Stimulated activated CD8-positive, alpha-beta memory T cell treated with anti-CD3 and anti-CD28 coated beads, Interleukin-15, amount 100 ng/mL, for 48 hours (primary cell): Measurements from ENCODE around the gene PRR23B.
"Not testable (repeated sequence)": the region's sequence is repeated elsewhere in the genome, so short reads cannot be mapped to it uniquely, and the experiment has no call there.

Experiments used
- DNase-seq, 2 donors: peaks; one replicate each; pipeline ENCODE4 v3.0.0-alpha.2; 2020; ENCODE audit warnings: low read depth in 2 of 2

The PRR23B gene

DNA sequence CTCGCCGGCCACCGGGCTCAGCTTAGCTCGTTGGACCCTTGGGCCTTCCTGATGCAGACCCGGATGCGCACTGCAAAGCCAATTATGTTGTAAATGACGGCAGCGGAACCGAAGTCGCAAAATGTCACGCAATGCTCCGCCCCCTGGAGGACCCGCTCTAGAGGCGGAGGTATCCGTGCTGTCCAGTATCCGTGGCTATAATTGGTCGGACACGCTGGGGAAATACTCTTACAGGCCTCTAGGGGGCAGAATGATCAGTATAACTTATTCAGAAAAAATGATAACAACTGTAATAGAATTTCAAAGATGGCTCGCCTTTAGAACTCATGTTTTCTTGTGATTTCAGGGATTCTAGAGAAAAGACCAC is at the start of gene PRR23B:
Gene PRR23B, minus strand, starts transcription at position 59 of the 367 bp plus-strand sequence. CDS start 265 bp downstream, outside the sequence.
- DNase-seq: no peak

DNA sequence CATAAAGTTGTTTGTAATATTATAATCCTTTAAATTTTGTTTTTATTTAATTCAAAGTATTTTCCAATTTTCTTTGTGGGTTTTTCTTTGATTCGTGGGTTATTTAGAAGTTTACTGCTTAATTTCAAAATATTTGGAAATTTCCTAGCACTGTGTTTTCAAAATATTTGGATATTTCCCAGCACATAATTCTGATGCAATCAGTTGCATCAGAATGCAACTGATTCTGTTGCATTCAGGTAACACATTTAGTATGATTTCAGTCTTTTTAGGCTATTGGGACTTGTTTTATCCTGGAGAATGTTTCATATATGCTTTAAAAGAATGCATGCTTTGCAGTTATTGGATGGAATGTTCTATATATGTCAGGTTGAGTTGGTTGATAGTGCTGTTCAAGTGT is 42.2 kb upstream of the PRR23B start:
- no peak for DNase-seq

DNA sequence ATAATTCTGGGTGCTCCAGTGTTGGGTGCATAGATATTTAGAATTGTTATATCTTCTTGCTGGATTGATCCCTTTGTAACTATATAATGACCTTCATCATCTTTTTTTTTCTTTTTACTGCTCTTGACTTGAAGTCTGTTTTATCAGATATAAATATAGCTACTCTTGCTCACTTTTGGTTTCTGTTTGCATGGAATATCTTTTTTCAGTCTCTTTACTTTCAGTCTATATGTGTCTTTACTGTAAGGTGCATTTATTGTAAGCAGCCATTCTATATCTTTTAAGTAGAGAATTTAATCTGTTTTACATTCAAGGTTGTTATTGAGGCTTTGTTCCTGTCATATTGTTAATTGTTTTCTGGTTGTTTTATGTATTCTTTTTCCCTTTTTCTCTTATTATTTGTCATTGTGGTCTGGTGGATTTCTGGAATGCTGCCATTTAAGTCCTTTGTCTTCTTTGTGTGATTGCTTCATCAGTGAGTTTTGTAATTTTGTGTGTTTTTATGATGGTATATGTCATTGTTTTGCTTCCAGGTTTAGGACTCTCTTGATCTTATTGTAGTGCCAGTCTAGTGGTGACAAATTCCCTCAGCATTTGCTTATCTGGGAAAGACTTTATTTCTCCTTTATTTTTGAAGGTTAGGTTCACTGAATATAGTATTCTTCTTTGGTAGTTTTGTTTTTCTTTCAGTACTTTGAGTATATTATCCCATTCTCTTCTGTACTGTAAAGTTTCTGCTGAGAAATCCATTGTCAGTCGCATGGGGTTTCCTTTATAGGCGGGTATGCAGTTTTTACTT is 32.3 kb upstream of the PRR23B start:
- DNase-seq: no peak

DNA sequence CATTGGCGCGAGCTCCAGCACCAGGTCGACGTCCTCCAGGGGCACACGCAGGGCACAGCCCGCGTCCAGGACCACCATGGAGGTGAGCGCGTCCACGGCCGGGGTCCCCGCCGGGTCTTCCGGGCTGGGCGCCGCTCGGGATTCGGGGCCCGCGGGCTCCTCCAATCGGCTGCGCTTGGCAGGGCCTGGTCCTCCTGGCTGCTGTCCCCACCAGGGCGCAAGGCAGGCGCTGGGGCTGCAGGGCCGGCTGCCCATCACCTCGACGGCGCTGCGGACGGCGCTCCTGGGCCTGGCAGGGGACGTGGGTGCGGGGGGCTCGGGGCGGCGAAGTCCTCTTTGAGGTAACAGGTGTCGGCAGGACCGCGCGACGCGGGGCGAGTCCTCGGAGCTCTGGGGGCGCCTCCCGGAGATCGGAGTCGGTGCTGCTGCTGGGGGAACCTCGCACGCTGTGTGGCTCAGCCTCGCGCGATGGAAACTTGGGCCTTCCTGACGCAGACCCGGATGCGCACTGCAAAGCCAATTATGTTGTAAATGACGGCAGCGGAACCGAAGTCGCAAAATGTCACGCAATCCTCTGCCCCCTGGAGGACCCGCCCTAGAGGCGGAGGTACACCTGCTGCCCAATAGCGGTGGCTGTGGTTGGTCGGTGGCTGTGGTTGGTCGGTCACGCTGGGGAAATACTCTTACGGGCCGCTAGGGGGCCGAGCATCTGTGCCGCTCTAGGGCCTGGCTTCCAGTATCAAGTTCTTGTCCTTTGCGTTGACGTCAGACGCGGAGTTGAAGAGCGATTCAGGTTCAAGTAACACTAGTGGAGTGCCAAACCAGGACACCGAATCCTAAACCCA is 23.9 kb upstream of the PRR23B start, which contains the start of gene PRR23C:
Gene PRR23C, minus strand, starts transcription at position 527 of the 845 bp plus-strand sequence. Its CDS starts 272 bp downstream, at position 255.
- DNase-seq: no peak

DNA sequence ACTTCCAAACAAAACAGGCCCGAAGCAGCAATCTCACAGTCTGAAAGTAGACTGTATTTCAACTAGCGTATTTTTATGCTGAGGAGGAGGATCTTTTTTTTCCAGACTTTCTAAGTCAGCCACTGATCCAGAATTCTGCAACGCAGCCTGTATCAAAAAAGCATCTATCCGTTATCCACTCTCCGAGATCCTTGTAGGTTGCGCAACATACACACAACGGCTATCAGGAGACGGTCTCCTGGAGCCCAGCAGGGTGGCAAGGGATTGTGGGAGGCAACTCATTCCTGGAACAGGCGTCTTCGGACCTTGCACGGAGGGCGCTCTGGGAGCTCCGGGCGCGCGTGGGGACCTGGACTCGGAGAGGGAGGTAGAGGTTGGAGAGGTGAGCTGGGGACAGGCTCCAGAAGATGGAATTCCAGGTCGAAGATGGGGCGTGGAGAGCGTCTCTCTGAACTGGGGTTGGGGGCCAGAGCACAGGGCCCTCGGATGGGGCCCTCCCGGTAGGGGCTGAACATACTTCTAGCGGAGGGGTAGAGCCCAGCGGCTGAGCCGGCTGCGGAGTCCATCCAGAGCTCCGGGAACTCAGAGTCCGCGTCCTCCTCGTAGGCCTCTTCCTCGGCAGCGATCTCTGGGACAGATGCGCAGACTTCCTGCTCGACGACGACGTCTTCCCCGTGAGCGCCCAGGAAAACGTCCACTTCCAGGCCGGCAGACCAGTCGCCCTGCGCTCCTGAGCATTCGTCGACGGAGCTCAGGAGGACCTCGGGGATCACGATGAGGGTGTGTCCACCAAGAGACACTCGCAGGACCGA is 23.0 kb upstream of the PRR23B start:
- DNase-seq: no peak

DNA sequence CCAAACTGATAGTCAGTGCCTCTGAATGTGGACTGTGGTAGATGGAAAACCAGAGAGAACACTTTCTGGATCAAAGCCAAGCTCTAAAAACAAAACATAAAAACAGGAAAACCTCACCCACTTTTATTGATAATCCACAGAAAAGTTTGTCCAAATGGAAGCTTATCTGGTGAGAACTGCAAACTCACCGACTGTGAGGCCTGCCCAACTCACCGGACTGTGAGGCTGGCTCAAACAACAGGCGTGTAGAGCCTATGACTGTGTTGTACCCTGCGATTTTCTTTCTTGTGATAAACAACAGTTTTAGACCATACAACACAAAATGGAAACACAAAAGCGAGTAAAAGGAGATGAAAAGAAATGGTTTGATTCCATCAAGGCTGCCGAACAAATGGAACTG is 16.8 kb upstream of the PRR23B start:
- no peak for DNase-seq

DNA sequence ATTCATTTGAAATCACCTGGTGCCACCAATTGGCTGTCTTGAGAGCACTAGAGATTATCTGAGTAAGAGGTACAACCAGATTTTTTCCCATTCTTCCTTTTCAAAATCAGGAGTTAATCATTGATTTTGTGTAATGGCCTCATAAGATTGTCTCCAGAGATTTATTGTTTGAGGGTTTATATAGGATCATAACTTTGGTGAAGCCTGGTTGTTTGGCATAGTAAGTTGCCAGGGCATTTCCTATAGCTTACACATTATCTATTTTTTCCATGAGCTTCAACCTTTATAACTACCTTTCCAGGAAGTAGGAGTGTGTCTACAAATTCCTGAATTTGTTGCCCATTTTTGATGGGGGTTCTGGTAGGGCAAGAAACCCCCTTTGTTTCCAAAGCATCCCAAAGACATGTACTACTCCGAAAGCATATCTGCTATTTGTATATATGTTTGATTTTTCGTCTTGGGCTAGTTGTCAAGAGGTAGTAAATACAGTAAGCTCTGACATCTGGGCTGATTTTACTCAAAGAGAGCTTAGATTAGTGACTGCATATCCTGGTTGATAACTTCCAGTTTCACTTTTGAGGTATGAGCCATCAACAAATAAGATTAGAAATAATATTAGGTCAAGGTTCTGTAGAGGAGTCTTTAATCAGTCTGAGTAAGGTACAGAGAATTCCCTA is 11.7 kb upstream of the PRR23B start:
- DNase-seq: no peak

DNA sequence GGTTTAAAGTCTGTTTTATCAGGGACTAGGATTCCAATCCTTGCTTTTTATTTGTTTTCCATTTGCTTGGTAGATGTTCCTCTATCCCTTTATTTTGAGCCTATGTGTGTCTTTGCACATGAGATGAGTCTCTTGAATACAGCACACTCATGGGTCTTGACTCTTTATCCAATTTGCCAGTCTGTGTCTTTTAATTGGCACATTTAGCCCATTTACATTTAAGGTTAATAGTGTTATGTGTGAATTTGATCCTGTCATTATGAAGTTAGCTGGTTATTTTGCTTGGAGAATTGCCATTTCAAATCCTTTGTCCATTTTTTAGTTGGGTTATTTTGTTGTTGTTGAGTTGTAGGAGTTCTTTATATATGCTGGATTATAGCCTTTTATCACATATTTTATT is 9.8 kb upstream of the PRR23B start:
- DNase-seq: not testable (repeated sequence)

DNA sequence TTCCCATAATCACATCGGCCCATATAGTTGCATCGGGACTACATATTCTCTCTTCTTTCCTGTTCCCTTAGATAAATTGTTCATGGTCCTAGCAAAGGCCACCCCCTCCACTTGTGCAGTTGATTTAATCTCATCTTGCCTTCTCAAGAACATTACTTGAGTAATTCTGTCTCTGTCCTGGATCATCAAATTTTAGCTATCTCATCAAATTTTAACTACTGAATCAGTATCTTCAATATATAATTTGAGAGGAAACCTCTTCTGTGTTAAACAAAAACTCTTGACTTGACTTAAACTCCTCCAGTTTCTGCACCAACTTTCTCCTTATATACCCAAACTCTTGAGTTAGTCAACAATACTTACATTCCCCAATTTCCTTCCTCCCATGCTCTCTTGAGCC is 4.2 kb upstream of the PRR23B start:
- no peak for DNase-seq

DNA sequence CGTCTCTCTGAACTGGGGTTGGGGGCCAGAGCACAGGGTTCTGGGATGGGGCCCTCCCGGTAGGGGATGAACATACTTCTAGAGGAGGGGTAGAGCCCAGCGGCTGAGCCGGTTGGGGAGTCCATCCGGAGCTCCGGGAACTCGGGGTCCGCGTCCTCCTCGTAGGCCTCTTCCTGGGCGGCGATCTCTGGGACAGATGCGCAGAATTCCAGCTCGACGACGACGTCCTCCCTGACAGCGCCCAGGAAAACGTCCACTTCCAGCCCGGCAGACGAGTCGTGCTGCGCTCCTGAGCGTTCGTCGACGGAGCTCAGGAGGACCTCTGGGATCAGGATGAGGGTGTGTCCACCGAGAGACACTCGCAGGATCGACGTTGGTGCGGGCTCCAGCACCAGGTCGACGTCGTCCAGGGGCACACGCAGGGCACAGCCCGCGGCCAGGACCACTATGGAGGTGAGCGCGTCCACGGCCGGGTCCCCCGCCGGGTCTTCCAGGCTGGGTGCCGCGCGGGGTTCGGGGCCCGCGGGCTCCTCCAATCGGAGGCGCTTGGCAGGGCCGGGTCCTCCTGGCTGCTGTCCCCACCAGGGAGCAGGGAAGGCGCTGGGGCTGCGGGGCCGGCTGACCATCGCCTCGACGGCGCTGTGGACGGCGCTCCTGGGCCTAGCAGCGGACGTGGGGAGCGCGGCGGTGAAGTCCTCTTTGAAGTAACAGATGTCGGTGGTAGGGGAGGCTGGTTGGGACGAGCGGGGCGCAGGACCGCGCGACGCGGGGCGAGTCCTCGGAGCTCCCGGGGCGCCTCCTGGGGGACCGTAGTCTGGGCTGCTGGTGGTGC is 474 bp downstream of the PRR23B start:
- DNase-seq: no peak

DNA sequence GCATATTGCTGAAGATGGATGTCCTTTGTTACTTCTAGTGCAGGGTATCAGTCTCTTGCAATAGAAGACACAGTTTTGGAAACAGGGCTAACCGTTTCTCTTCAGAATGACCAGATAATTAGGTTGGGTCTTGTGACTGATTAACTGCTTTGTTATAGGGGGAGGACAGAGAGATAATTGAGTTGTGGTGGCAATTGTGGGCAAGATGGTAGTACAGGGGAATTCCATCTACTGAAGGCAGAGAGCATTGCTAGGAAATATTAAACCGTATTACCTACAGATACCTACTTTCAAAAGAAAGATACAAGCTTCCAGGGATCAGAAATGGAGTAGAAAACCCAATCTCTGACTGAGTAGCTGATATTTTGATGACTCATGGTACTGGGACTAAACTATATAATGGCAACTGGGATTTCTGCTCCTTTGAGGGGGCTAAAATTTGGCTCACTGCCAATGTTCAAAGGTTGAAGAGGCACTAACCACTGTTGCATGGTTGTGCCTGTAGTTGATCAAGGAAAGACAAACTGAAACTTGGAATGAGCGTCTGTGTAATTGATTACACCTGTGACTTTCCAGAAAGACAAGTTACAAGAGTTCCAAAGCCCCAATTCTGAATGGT is 4.2 kb downstream of the PRR23B start:
- DNase-seq: no peak

DNA sequence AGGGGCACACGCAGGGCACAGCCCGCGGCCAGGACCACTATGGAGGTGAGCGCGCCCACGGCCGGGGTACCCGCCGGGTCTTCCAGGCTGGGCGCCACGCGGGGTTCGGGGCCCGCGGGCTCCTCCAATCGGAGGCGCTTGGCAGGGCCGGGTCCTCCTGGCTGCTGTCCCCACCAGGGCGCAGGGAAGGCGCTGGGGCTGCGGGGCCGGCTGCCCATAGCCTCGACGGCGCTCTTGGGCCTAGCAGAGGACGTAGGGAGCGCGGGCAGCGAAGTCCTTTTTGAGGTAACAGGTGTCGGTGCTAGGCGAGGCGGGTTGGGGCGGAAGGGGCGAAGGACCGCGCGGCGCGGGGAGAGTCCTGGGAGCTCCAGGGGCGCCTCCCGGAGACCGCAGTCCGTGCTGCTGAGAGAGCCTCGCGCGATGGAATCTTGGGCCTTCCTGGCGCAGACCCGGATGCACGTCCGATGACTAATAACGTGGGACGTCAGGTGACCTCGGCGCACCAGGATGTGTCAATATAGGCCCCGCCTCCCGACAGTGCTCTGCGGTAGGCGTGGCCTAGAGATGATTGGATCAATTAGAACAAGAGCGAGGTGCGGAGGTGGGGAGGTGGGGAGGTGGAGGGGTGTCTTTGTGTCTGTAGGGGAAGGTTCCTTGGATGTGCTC is 14.5 kb downstream of the PRR23B start, which contains the start of gene PRR23A:
Gene PRR23A, minus strand, starts transcription at position 218 of the 666 bp plus-strand sequence. Its CDS starts 0 bp downstream, at position 218.
- no peak for DNase-seq

DNA sequence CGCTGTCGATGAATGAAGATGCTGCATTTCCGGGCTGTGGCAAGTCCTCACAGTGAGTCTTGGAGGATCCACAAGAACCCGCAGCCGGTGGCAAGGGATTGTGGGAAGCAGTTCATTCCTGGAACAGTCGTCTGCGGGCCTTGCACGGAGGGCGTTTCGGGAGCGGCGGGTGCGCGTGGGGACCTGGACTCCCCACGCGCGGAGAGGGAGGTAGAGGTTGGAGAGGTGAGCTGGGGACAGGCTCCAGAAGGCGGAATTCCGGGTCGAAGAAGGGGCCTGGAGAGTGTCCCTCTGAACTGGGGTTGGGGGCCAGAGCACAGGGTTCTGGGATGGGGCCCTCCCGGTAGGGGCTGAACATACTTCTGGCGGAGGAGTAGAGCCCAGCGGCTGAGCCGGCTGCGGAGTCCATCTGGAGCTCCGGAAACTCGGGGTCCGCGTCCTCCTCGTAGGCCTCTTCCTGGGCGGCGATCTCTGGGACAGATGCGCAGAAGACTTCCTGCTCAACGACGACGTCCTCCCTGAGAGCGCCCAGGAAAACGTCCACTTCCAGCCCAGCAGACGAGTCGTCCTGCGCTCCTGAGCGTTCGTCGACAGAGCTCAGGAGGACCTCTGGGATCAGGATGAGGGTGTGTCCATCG is 15.3 kb downstream of the PRR23B start:
- DNase-seq: no peak

DNA sequence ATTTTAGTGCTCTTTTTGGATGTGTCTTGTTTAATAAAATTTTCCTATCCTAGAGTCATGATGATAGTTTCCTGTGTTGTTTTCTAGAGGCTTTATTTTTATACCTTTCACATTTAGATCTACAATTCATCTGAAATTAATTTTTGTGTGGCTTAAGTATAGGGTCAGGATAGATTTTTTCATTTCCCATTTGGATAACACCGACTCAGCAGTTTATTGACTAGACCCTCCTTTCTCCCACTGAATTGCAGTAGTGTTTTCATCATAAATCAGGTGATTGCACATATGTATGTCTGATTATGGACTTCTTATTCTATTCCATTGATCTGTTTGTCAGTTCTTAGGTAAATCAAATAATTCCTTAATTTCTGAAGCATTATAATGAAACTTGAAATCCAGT is 25.0 kb downstream of the PRR23B start:
- no peak for DNase-seq

DNA sequence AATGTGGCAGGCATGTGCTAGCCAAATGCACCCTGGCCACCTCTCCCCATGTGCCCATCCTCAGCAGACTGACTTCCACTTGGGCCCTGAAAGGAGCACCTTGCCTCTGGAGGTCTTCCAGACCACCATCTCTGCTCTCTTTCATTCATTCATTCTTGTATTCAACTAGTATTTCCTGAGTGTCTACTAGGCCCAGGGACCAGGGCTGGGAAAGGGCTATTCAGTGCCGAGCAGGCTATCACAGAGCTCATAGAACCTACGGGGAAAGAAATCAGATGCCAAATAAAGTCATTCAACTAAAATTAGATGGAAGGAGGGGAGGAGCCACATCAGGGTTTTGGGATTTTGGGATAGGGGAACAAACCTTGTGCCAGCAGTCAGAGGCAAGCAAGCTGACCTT is 33.5 kb downstream of the PRR23B start:
- DNase-seq: no peak

DNA sequence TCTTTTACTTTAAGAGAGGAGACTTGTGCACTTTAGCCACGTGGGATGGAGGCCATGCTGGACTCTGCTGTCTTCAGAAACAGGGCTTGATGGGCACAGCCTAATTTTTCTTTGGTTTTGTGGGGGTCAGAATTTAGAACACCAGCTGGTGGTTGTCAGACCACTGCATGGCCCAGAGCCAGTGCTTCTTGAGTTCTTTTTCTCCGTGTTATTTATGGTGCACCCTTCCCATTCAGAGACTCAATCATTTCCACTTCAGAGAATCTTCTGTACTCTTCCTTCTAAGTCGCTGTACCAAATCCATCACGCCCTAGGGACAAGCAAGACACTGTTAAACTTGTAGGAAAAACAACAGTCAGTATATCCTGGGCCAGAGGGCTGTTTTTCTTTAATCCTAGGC is 34.8 kb downstream of the PRR23B start:
- no peak for DNase-seq

DNA sequence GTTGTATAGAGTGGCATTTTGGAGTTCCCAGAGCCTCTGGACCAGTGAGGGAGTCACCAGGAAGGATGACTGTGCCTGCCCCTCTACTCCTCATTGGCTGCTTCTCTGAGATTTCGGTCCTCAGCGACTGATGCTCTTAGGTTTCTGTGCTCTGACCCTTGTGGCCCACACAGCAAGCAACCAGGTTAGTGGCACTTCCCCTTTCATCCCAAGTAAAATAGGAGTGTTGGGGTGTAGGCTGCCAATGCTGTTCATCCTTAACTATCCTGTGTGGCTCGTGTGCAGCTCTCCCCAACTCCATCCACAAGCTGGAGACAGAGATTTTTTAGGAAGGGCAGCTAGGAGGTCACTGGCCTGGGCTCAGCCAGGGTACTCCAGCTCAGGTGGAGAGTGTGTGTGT is 35.9 kb downstream of the PRR23B start:
- no peak for DNase-seq

DNA sequence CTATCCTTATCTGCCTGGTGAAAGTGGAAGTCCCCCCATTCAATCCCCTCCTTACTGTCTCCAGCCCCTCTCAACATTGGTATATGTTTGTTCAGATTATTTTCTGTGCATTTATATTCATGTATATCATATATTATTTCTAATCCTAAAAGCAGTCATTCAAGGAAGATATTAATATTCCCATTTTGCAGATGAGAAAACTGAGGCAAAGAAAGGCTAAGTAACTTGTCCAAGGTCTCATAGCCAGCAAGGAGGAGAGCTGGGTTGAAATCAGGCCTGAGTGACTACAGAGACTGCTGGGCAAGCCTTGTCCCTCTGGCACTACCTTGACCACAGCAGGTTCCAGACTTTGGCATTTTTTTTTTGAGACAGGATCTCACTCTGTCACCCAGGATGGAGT is 44.7 kb downstream of the PRR23B start:
- DNase-seq: no peak

DNA sequence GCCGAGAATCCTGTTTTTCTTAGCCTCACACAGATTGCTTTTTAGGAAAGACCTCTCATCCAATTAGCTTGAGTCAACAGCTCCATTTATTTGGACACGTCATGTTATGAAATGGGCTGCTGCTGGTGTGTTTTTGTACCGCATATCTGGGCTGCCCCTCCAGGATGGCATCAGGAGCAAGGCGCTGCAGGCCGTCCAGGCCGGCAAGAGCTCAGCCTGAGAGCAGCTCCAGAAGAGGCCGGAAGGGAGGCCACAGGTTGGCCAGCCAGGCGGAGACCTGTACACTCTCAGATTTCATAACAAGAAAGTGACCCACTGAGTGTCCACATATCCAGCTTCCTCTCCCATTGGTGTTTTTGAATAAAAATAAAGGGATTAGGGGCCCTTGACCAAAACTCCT is 45.4 kb downstream of the PRR23B start:
- DNase-seq: no peak
